GM19324 (cell line): ENCODE measurements around the gene BABAM2.

Source experiments
- ATAC-seq: cut with Tn5 transposase; IDR thresholded peaks from one replicate; pipeline ENCODE4 v1.9.1; 2021; ENCODE audit warnings: mild to moderate bottlenecking, moderate library complexity; ENCODE audit not compliant: unreplicated experiment, low FRiP score

Gene BABAM2

DNA sequence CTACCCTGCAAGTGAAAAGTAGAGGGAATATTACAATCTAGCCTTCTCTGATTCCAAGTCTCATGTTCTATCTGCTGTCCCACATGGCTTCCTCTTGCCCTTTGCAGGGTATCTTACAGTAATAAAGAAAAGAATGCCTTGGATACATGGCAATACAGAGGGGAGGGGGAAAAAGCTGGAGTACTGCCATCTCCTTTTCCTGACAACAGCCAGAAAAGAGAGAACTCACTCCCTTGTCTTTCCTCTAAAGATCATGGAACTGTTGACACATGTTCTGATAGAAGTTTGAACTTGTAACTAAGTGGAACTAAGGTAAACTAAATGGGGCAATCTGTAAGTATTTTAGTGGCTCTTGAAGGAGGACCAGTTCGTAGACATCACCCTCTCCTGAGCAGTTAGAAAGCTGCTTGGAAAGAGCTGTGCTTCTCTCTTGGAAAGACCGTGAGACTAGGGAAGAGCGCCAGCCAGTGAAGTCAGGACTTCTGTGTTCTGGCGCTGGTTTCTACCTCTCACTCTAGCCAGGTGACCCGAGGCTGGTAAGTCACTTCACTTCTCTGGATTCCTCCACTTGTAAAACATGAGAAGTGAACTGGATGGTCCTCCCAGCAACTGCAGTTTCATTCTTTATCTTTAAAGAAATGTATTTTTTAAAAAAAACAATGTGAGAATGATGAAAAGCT, 259.8 kb downstream of the BABAM2 start:
- no peak for ATAC-seq

- ATAC-seq, result no peak
These were observed 260.5 kb downstream of the BABAM2 start for GRCh38 chr2:28150994-28151393.

DNA sequence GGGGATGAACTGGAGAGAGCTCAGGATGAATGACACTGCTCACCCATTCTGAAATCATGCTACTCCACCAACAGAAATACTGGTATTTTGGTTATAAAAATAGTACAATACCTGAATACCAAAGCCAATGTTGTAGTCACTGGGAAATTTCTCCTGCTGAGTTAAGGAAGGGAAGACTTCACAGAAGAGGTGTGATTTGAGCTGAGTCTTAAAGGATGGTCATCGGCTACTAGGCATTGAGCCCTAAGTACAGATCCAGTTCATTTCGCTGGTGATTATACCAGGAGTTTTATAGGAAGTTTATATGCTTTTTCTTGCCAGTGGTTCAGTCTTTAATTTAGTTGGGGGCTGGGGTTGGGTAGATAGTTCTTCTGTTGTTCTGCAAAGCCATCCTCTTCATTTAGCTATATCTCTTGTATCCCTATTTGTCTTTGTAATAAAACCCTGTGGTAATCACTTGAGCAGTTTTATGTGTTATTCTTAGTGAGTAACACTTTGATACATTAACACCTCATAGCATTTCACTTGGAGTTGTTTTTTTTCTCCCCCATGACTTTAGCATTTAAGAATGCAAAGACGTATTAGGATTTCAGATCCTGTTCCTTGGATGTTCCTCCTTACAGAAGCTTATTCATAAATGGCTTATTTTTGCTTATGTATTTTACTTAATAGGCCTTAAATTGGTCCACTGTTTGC, 262.2 kb downstream of the BABAM2 start:
- ATAC-seq, result no peak

DNA sequence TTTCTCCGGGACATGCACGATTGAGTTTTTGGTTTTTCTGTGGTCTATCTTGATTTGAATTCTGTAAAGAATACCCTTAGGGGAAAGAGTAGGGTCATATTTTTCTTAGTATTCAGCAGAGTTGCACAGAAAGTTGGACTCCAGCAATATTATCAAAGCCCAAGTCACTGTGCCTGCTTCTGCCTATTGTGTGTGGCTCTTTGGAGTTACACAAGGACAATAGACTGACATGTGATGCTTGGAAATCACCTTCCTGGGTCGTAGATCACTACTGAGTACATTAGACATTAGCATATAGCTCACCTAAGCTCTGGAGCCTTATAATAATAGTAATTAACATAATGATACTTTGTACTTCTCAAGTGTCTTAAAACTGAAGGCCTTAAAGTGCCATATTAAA, 263.3 kb downstream of the BABAM2 start:
- no peak for ATAC-seq

DNA sequence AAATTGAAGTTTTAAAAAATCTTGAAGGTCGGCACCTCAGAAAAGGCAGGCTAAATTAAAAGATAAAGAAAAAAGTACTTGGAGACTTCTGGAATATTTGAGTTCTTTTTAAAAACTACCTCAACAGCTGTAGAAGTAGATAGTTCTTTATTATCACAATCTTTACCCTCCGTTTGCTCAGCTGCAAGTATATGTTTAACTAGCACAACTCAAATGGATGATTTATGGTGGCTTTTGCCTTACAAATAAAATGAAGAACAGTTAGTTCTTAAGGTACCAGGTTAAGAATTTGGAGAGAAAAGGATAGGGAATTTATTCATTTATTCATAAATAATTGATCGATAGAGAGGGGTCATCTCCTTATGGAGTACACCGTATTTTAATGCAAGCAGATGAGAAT, 264.6 kb downstream of the BABAM2 start:
- no peak for ATAC-seq

DNA sequence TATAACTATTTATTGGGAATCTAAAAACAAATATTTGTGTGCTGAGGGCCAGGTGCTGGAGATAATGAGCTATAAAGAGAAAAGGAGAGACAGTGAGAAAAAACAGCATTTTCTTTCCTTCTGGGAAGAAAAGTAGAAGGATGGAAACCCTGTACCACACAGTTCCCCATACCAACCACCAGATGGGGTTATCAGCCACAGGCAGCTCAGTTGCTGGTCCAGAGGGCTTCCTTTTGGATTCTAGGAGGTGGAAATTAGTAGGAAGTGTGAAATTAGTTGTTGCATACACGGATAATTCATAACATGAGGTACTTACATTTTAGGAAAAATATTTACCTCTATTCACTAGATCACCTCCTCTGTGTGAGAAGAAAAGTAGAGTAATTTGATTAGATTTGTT, 265.1 kb downstream of the BABAM2 start:
- ATAC-seq, result no peak

DNA sequence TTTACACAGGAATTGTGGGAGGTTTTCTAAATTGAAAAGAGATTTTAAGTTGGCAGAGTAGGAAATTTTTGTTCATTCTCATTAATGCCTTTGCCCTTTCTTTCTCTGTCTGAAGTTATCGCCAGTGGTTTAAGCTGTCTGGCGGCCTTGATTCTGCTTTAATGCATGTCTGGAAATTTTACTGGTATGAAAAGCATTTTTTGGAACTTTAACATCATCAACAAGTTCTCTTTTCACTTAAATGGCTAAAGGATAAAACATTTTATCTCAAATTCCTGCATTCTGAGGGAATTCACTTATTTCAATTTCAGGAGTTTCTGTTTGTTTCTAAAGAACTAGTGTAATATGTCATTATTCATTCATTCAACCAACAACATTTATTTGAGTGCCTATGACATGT, 268.3 kb downstream of the BABAM2 start:
- ATAC-seq, result no peak

DNA sequence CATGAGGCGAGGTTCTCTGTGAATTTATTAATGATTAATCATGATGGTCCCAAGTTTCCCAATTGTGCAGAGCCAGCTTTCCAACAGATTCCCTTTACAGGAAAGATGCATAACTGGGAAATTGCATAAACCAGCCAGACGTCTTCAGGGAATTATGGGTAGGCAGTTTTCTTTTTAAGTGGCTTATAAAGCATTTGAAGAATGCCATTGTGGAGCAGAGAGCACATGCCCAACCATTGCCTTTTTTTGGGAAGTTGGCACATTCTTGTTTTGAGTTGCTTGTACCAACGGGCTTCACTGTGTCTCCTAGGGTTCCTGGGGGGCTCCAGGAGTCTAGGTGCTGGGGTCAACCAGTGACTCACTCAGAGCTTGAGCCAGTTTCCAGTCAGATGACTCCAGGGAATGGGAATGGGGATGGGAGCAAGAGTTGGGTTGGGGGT, 270.5 kb downstream of the BABAM2 start:
- ATAC-seq, result no peak

DNA sequence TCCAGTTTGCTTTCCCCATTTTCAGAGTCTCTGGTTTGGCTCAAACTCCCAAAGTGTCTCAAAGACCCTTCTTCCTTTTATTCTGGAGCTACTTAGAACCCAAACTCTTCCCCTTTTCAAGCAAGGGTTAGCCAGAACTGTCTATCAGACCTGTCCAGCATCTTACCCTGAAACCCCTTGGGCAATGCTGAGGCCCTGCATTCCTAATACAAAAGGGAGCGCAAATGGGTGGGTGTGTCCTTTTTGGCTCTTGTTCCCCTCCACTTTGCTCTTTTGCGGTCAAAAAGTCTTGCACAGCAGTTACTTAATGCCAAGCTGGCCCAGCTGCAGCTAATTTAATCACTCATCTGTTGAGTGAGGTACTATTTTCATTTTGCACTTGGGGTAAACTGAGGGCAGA, 270.9 kb downstream of the BABAM2 start:
- ATAC-seq, result no peak

DNA sequence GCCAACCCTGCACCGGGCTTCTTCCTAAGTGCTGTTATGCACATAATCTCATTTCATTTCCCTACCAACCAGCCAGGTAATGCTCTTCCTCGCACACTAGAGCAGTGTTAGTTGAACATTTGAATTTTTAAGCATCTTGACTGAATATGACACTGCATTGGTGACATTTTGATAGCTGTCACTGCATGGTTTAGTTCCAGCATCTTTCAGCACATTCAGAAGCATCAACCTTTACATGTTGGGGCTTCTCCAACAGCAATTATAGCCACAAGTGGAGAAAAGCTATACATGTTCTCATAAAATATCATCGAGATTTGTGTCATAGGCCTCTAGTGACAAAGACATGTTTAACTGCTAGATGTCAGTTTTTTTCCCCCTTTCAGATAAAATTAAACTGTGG, 272.0 kb downstream of the BABAM2 start:
- no peak for ATAC-seq

- ATAC-seq, result no peak
These were observed 272.5 kb downstream of the BABAM2 start for GRCh38 chr2:28163028-28163427.

- no peak for ATAC-seq
These were observed 273.2 kb downstream of the BABAM2 start for GRCh38 chr2:28163627-28164279.

- no peak for ATAC-seq
These were observed 273.8 kb downstream of the BABAM2 start for GRCh38 chr2:28164280-28164801.

- ATAC-seq, result no peak
These were observed 274.6 kb downstream of the BABAM2 start for GRCh38 chr2:28165087-28165635.

- no peak for ATAC-seq
These were observed 276.4 kb downstream of the BABAM2 start for GRCh38 chr2:28166956-28167355.

GRCh38 chr2:28168376-28168775, 277.8 kb downstream of the BABAM2 start:
- ATAC-seq, result no peak

DNA sequence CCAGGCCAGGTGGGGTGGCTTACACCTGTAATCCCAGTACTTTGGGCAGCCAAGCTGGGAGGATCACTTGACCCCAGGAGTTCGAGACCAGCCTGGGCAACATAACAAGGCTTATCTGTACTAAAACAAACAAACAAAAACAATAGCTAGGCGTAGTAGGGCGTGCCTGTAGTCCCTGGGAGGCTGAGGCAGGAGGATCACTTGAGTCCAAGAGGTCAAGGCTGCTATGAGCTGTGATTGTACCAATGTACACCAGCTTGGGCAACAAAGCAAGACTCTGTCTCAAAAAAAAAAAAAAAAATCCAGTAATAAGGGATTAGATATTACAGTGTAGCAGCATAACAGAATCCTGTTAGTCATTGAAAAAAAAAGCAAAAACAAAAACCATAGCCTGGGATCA, 279.0 kb downstream of the BABAM2 start:
- ATAC-seq, result no peak

- no peak for ATAC-seq
These were observed 281.8 kb downstream of the BABAM2 start for GRCh38 chr2:28172114-28172898.

- no peak for ATAC-seq
These were observed 282.8 kb downstream of the BABAM2 start for GRCh38 chr2:28173377-28173776.

- ATAC-seq, result no peak
These were observed 283.7 kb downstream of the BABAM2 start for GRCh38 chr2:28174211-28174610.
